ENCODE measurements around the gene HOXB2.

GRCh38 chr17:48537316-48537715, 7.6 kb downstream of the HOXB2 start:
- TF ChIP-seq CTCF (conservative IDR thresholded peaks at IDR 0.05) = no peak
- no peak for TF ChIP-seq EZH2 (IDR thresholded peaks at IDR 0.05; ENCODE audit: low read depth)
